Stimulated activated CD8-positive, alpha-beta memory T cell treated with anti-CD3 and anti-CD28 coated beads, Interleukin-15, amount 100 ng/mL, for 1 hour (primary cell): Measurements from ENCODE around the gene NPVF.

ENCODE experiments used
- DNase-seq: peaks from one replicate; pipeline ENCODE4 v3.0.0-alpha.2; 2020; ENCODE audit warnings: low read depth

Gene NPVF

GRCh38 chr7:25234336-25234735 is 6.0 kb upstream of the NPVF start:
- no peak for DNase-seq

GRCh38 chr7:25223206-25223605 is 5.1 kb downstream of the NPVF start:
- DNase-seq: no peak

GRCh38 chr7:25222666-25223065 is 5.6 kb downstream of the NPVF start:
- no peak for DNase-seq

- no peak for DNase-seq
Observed at GRCh38 chr7:25221009-25221408, 7.3 kb downstream of the NPVF start.

GRCh38 chr7:25218191-25218590 is 10.1 kb downstream of the NPVF start:
- no peak for DNase-seq

GRCh38 chr7:25216837-25217236 is 11.4 kb downstream of the NPVF start:
- DNase-seq: no peak

- DNase-seq: no peak
Observed at GRCh38 chr7:25215694-25216335, 12.5 kb downstream of the NPVF start.

GRCh38 chr7:25208525-25209221 is 19.6 kb downstream of the NPVF start:
- no peak for DNase-seq

- DNase-seq: no peak
Observed at GRCh38 chr7:25207887-25208286, 20.4 kb downstream of the NPVF start.

GRCh38 chr7:25206765-25207164 is 21.5 kb downstream of the NPVF start:
- no peak for DNase-seq

- DNase-seq: no peak
Observed at GRCh38 chr7:25196132-25196896, 32.0 kb downstream of the NPVF start.

- no peak for DNase-seq
Observed at GRCh38 chr7:25194036-25194435, 34.2 kb downstream of the NPVF start.

- DNase-seq: no peak
Observed at GRCh38 chr7:25192043-25192442, 36.2 kb downstream of the NPVF start.

- no peak for DNase-seq
Observed at GRCh38 chr7:25189197-25189596, 39.1 kb downstream of the NPVF start.

GRCh38 chr7:25187932-25188331 is 40.4 kb downstream of the NPVF start:
- no peak for DNase-seq

GRCh38 chr7:25186436-25186835 is 41.9 kb downstream of the NPVF start:
- no peak for DNase-seq

GRCh38 chr7:25181532-25181931 is 46.8 kb downstream of the NPVF start:
- no peak for DNase-seq

GRCh38 chr7:25180946-25181345 is 47.3 kb downstream of the NPVF start:
- no peak for DNase-seq

- no peak for DNase-seq
Observed at GRCh38 chr7:25180592-25180923, 47.7 kb downstream of the NPVF start.

GRCh38 chr7:25179771-25180591 is 48.3 kb downstream of the NPVF start:
- DNase-seq: peak; percentile 96

- no peak for DNase-seq
Observed at GRCh38 chr7:25179325-25179724, 49.0 kb downstream of the NPVF start.
